CD4-positive, alpha-beta T cell (primary cell): ENCODE data around the gene PER1. TPM values are rescaled to one million over a fixed set of nuclear protein-coding genes. Genes with fewer than 3 reads are reported as not detected.

ENCODE experiments used
- ATAC-seq: fragments of 200-7000 bp; cut with Tn5 transposase; one replicate; pipeline ENCODE4 v1.10.0; 2022; ENCODE audit warnings: mild to moderate bottlenecking; ENCODE audit not compliant: poor library complexity
- CTCF ChIA-PET: fragments of 350-600 bp; sonication (Branson Sonifier 250); formaldehyde crosslinking; loops from one replicate; lab custom pipeline; 2021; ENCODE audit warnings: antibody characterized with exemption, inconsistent platforms; lab: Charles Lee
- POLR2A ChIA-PET: fragments of 350-600 bp; sonication (Branson Sonifier 250); formaldehyde crosslinking; loops from one replicate; lab custom pipeline; 2021; ENCODE audit warnings: antibody characterized with exemption, inconsistent platforms; lab: Charles Lee
- DNase-seq, 14 experiments: peaks; one replicate each; pipeline ENCODE4 v3.0.0-alpha.2; 2013 to 2020; ENCODE audit warnings: mixed read lengths in 2 of 14
- H3K27ac ChIP-seq, 2 donors: one replicate each; pipeline versions ENCODE4 v1.5.1 to v1.7.0; 2013; ENCODE audit warnings: low read length in 2 of 2, low read depth in 1 of 2, mild to moderate bottlenecking in 1 of 2
- H3K27me3 ChIP-seq, 2 experiments: 1 replicate in 1 of 2; 2 replicates in 1 of 2; pipeline versions ENCODE4 v1.6.1 to v1.7.0; 2013; ENCODE audit warnings: low read length in 2 of 2, control low read depth in 1 of 2, mild to moderate bottlenecking in 1 of 2, moderate library complexity in 1 of 2; ENCODE audit not compliant: insufficient read depth in 2 of 2, control insufficient read depth in 1 of 2
- H3K36me3 ChIP-seq: one replicate; pipeline ENCODE4 v1.6.1; 2013; ENCODE audit warnings: low read length, control low read depth; ENCODE audit not compliant: insufficient read depth
- H3K4me1 ChIP-seq: one replicate; pipeline ENCODE4 v1.6.1; 2013; ENCODE audit warnings: low read length, control low read depth; ENCODE audit not compliant: insufficient read depth
- H3K4me3 ChIP-seq: one replicate; pipeline ENCODE4 v1.5.1; 2013; ENCODE audit warnings: mild to moderate bottlenecking, low read length, moderate library complexity
- H3K9me3 ChIP-seq, 2 experiments: 1 replicate in 1 of 2; 2 replicates in 1 of 2; pipeline versions ENCODE4 v1.6.1 to v1.7.0; 2013; ENCODE audit warnings: low read length in 2 of 2, mild to moderate bottlenecking in 2 of 2, control low read depth in 1 of 2, moderate library complexity in 1 of 2; ENCODE audit not compliant: control insufficient read depth in 1 of 2, insufficient read depth in 1 of 2
- H3K27ac Mint-ChIP-seq: one replicate; pipeline ENCODE4 v1.8.0; 2020; ENCODE audit warnings: mixed read lengths
- H3K27me3 Mint-ChIP-seq: one replicate; pipeline ENCODE4 v1.8.0; 2021; ENCODE audit warnings: mixed read lengths
- H3K36me3 Mint-ChIP-seq: one replicate; pipeline ENCODE4 v1.8.0; 2021; ENCODE audit warnings: low read depth, mixed read lengths
- H3K4me1 Mint-ChIP-seq: one replicate; pipeline ENCODE4 v1.8.0; 2021; ENCODE audit warnings: low read depth, mixed read lengths
- H3K4me3 Mint-ChIP-seq: one replicate; pipeline ENCODE4 v1.8.0; 2020; ENCODE audit warnings: mild to moderate bottlenecking, mixed read lengths
- H3K9me3 Mint-ChIP-seq: one replicate; pipeline ENCODE4 v1.8.0; 2020; ENCODE audit warnings: mixed read lengths
- intact Hi-C, 2 experiments: fragments of 100-400 bp; cut with DNase I in 1 of 2; cut with micrococcal nuclease in 1 of 2; formaldehyde crosslinking; loops; one replicate each; pipeline versions ENCODE4 v1.15.1 to v1.9.0; 2023 to 2025; cut with DNase I, micrococcal nuclease
- total RNA-seq, 174 experiments: library from RNA in 2 of 174; stranded (reverse) in 2 of 174; gene quantifications; one replicate each; pipeline ENCODE4 v1.2.3 and lab custom pipeline; 2021 to 2026
- TF ChIP-seq, protein P1 (sequence below): fragments of 200-600 bp; IDR thresholded peaks from one replicate; pipeline ENCODE4 v1.8.0; 2022; ENCODE audit warnings: antibody characterized with exemption, mild to moderate bottlenecking

The PER1 gene
- total RNA-seq, 2 experiments from 2014 or later = 1,723 to 1,794 TPM

DNA sequence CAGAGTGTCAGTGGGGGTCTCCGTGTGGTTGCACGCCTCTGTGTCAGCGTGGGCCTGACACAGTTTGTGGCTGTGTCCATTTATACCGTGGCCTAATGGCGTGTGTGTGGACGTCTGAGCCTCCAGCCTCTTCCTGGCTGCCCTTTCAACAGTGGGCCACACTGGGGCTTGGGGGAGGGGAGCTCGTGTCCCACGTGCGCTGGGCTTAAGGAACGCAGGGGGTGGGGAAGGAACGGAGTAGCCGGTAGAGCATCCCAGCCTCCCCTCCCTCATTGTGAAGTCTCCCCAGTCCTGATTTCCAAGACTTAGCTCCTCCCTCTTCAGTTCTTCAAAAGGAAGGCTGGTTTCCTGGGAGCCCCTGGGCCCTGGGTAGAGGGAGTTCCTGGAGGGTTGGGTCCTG is 18.8 kb downstream of the PER1 start:
- H3K36me3 ChIP-seq = no peaks in the 10 kb centered on the region
- no peak overlapping the region for H3K27ac Mint-ChIP-seq
- CTCF ChIA-PET = interaction anchor here (1.2 to 2.7 kb wide), 2 partner anchors 14 to 60 kb away, joined by 4 to 8 read pairs; no protein-coding TSS in a partner anchor
- intact Hi-C loops = no loop called here
- no peak overlapping the region for H3K4me3 Mint-ChIP-seq
- H3K4me1 Mint-ChIP-seq = no peaks in the 10 kb centered on the region
- no peak for ATAC-seq
- no peaks in the 10 kb centered on the region for H3K27me3 ChIP-seq
- no peak overlapping the region for H3K27ac ChIP-seq
- no peaks in the 10 kb centered on the region for H3K9me3 Mint-ChIP-seq
- no peaks in the 10 kb centered on the region for H3K27me3 Mint-ChIP-seq
- H3K36me3 Mint-ChIP-seq = no peaks in the 10 kb centered on the region
- POLR2A ChIA-PET = interaction anchor here (0.6 kb wide), 1 partner anchor 208 kb away, joined by 3 read pairs; no protein-coding TSS in a partner anchor
- no peak overlapping the region for H3K4me3 ChIP-seq
- TF ChIP-seq, protein P1, sequence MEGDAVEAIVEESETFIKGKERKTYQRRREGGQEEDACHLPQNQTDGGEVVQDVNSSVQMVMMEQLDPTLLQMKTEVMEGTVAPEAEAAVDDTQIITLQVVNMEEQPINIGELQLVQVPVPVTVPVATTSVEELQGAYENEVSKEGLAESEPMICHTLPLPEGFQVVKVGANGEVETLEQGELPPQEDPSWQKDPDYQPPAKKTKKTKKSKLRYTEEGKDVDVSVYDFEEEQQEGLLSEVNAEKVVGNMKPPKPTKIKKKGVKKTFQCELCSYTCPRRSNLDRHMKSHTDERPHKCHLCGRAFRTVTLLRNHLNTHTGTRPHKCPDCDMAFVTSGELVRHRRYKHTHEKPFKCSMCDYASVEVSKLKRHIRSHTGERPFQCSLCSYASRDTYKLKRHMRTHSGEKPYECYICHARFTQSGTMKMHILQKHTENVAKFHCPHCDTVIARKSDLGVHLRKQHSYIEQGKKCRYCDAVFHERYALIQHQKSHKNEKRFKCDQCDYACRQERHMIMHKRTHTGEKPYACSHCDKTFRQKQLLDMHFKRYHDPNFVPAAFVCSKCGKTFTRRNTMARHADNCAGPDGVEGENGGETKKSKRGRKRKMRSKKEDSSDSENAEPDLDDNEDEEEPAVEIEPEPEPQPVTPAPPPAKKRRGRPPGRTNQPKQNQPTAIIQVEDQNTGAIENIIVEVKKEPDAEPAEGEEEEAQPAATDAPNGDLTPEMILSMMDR = no peak
- DNase-seq = no peak
- H3K4me1 ChIP-seq = peaks cover 6% of the 10 kb centered on the region
- H3K9me3 ChIP-seq = no peaks in the 10 kb centered on the region

DNA sequence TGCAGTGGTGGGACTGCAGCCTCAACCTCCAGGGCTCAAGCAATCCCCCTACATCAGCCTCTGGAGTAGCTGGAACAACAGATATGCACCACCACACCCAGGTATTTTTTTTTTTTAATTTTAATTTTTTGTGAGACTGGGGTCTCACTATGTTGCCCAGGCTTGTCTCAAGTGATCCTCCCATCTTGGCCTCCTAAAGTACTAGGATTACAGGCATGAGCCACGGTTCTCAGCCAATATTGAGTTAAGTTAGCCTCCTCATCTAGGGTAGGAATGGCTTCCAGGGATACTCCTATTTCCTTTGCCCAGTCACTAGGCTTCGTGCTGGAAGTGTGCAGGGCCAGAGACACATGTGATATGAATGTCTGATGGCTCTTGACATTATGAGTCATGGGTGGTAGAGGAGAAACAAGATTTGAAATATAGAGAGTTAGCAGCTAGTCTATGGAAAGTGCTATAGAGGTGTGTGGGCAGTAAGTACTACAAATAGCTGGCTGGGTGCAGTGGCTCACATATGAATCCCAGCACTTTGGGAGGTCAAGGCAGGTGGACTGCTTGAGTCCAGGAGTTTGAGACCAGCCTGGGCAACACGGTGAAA is 20.3 kb downstream of the PER1 start:
- H3K27me3 Mint-ChIP-seq = no peaks in the 10 kb centered on the region

DNA sequence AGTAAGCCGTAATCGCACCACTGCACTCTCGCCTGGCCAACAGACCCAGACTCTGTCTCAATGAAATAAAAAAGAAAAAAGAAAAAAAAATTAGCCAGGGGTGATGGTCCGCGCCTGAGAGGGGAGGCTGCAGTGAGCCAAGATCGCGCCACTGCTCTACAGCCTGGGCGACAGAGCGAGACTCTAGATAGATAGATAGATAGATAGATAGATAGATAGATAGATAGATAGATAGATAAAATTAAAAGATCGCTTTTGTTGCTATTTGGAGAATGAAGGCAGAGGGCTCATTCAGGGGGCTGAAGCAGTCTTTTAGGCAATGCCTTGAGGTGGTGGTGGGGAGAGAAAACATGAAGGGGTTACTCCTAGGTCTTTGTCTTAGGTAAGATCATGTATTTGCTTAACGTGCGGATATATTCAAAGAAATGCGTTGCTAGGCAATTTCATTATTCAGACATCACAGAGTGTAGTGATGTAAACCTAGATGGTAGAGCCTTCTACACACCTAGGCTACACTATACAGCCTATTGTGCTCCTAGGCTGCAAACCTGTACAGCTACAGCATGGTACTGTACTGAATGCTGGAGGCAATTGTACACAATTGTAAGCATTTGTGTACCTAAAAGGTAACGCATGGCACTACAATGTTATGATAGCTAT is 23.9 kb downstream of the PER1 start:
- peaks cover 39% of the 10 kb centered on the region for H3K4me1 Mint-ChIP-seq
- peaks cover 28% of the 10 kb centered on the region for H3K27me3 Mint-ChIP-seq
- Histone ChIP-seq H3K4me3 (no peak overlapping the region), H3K27me3 (peaks cover 11 to 13% of the 10 kb centered on the region in 2 experiments), H3K27ac (no peak overlapping the region), H3K9me3 (peaks cover 0 to 6% of the 10 kb centered on the region in 2 experiments), H3K36me3 (no peaks in the 10 kb centered on the region), H3K4me1 (peaks cover 39% of the 10 kb centered on the region)
- DNase-seq = no peak
- no peak overlapping the region for H3K27ac Mint-ChIP-seq
- ATAC-seq = no peak
- H3K9me3 Mint-ChIP-seq = no peaks in the 10 kb centered on the region
- intact Hi-C loops = no loop called here
- peak overlapping the region; percentile 66 for H3K4me3 Mint-ChIP-seq
- peaks cover 29% of the 10 kb centered on the region for H3K36me3 Mint-ChIP-seq
- ChIA-PET POLR2A (interaction anchor here (1.0 to 3.5 kb wide), 2 partner anchors 9 to 11 kb away, joined by 5 to 20 read pairs; no protein-coding TSS in a partner anchor), CTCF (interaction anchor here (2.4 to 2.8 kb wide), 2 partner anchors 10 kb away, joined by 10 to 14 read pairs; no protein-coding TSS in a partner anchor)
- TF ChIP-seq, protein P1 = no peak

More for the DNA sequence above, 20.3 kb downstream of the PER1 start:
- no peak overlapping the region for H3K4me3 Mint-ChIP-seq
- H3K36me3 Mint-ChIP-seq = peaks cover under 1% of the 10 kb centered on the region
- ChIA-PET POLR2A (interaction anchor here (1.3 kb wide), 1 partner anchor 24 kb away, joined by 3 read pairs; no protein-coding TSS in a partner anchor), CTCF (no interaction called here)
- Histone ChIP-seq H3K4me1 (peaks cover 3% of the 10 kb centered on the region), H3K4me3 (no peak overlapping the region), H3K27me3 (no peaks in the 10 kb centered on the region), H3K36me3 (no peaks in the 10 kb centered on the region), H3K27ac (no peak overlapping the region), H3K9me3 (no peaks in the 10 kb centered on the region)
- no peak for DNase-seq
- intact Hi-C loops = no loop called here
- TF ChIP-seq, protein P1 = no peak
- no peak for ATAC-seq
- no peak overlapping the region for H3K27ac Mint-ChIP-seq
- H3K9me3 Mint-ChIP-seq = no peaks in the 10 kb centered on the region
- H3K4me1 Mint-ChIP-seq = peaks cover 4% of the 10 kb centered on the region
